PFSK-1 (cell line): ENCODE results near the gene RPRD1B.

Experiments used
- FOXP2 ChIP-seq: optimal IDR thresholded peaks from 2 replicates; pipeline ENCODE3; 2011; ENCODE audit warnings: borderline replicate concordance, control low read depth, inconsistent platforms; ENCODE audit not compliant: insufficient read depth; ENCODE audit errors: extremely low read length, extremely low read depth
- POLR2AphosphoS5 ChIP-seq: IDR thresholded peaks from 2 replicates; pipeline ENCODE4 v1.6.1; 2012; ENCODE audit warnings: low read depth, mild to moderate bottlenecking, control low read depth, low read length, moderate library complexity
- SIN3A ChIP-seq: IDR thresholded peaks from 2 replicates; pipeline ENCODE4 v1.6.1; 2012; ENCODE audit warnings: mild to moderate bottlenecking, low read length, moderate library complexity, borderline replicate concordance; ENCODE audit not compliant: insufficient read depth
- TAF1 ChIP-seq: IDR thresholded peaks from 2 replicates; pipeline ENCODE4 v1.6.1; 2012; ENCODE audit warnings: low read length, control low read depth, borderline replicate concordance; ENCODE audit not compliant: insufficient read depth
- TF ChIP-seq, protein P1 (sequence below), 2 experiments: IDR thresholded peaks; 2 replicates each; pipeline versions ENCODE4 v1.6.1 to v1.8.0; 2011 to 2012; ENCODE audit warnings: low read depth in 2 of 2, low read length in 2 of 2, control low read depth in 1 of 2, inconsistent platforms in 1 of 2, mild to moderate bottlenecking in 1 of 2, moderate library complexity in 1 of 2; ENCODE audit not compliant: insufficient read depth in 1 of 2

RPRD1B gene

DNA sequence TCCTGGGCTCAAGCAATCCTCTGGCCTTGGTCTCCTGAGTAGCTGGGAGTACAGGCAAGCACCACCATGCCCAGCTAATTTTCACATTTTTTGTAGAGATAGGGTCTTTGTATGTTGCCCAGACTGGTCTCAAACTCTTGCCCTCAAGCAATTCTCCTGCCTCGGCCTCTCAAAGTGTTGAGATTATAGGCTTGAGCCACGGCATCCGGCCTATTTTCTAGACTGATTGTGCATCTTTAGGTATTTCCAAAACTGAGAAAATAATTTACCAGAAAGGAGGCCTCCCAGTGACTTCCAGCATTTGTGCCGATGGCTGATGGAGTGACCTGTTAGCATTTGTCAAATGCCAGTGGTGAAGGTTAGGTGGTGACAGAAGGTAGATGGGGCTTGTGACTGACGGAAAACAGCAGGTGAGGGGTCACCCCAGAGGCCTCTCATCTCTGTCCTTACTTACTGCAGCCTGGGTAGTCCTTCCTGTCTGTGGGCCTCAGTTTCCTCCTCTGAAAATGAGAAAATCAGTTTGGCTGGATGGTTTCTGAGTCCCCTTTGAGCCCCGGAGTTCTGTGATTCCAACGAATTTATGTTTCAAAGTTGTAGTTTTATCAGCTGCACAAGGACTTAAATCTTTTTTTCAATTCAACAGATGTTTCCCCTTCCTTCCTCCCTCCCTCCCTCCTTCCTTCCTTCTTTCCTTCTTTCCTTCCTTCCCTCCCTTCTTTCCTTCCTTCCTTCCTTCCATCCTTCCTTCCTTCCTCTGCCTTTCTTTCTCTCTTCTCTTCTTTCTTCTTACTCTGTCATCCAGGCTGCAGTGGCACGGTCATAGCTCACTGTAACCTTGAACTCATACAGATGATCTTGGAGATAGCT, 78.1 kb downstream of the RPRD1B start:
- TF ChIP-seq POLR2AphosphoS5 (no peak), FOXP2 (no peak), SIN3A (no peak), TAF1 (no peak)
- TF ChIP-seq, protein P1, sequence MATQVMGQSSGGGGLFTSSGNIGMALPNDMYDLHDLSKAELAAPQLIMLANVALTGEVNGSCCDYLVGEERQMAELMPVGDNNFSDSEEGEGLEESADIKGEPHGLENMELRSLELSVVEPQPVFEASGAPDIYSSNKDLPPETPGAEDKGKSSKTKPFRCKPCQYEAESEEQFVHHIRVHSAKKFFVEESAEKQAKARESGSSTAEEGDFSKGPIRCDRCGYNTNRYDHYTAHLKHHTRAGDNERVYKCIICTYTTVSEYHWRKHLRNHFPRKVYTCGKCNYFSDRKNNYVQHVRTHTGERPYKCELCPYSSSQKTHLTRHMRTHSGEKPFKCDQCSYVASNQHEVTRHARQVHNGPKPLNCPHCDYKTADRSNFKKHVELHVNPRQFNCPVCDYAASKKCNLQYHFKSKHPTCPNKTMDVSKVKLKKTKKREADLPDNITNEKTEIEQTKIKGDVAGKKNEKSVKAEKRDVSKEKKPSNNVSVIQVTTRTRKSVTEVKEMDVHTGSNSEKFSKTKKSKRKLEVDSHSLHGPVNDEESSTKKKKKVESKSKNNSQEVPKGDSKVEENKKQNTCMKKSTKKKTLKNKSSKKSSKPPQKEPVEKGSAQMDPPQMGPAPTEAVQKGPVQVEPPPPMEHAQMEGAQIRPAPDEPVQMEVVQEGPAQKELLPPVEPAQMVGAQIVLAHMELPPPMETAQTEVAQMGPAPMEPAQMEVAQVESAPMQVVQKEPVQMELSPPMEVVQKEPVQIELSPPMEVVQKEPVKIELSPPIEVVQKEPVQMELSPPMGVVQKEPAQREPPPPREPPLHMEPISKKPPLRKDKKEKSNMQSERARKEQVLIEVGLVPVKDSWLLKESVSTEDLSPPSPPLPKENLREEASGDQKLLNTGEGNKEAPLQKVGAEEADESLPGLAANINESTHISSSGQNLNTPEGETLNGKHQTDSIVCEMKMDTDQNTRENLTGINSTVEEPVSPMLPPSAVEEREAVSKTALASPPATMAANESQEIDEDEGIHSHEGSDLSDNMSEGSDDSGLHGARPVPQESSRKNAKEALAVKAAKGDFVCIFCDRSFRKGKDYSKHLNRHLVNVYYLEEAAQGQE (IDR thresholded peaks at IDR 0.05; ENCODE audit: insufficient read depth in 1 of 2, low read depth in 2 of 2, low read length in 2 of 2), result no peak

DNA sequence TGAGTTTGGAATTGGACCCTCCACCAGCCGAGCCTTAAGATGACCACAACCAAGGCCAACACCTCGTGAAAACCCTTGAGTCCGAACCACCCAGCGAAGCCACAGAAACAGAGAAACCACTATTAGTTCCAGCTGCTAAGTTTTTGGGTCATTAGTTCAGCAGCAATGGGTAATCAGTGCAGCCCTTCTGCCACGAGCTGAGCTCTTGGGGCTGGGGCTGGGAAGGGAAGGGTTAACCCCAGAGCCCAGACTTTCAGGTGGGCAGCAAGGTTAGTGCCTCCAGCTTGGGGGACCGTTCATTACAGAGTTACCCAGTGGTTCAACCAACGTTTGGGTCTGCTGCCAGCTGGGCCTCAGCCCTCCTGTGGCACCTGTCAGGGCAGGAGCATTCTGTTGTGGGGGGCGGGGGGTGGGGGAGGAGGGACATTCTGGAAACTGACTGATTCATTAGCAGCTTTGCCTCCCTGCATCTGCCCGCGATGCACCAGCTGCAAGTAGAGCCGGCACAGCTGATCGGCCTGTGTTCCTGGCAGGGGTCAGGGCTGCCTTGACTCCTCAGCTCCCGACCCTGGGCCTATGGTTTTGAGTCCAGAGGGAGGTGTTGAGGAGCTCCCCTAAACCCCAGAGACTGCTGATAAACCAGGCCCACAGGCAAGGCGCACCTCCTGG, 78.8 kb downstream of the RPRD1B start:
- TF ChIP-seq POLR2AphosphoS5 (no peak), SIN3A (no peak), FOXP2 (no peak), TAF1 (no peak)

DNA sequence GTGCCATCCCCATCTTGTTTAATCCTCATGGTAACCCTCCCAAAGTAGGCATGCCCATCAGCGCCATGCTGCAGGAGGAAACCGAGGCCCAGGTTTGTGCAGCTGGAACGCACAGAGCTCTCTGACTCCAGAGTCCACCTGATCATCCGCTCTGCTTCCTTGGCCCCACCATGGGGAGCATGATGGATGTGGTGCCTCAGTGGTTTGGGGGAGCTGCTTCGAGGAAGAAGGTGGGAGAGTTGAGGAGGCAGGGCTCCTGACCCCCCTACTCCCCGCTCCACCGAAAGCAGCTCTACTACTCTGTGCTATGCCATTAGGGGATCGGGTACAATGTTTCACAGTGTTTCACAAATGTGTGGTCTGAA, 79.4 kb downstream of the RPRD1B start:
- no peak for TF ChIP-seq TAF1
- TF ChIP-seq, protein P1 (IDR thresholded peaks at IDR 0.05; ENCODE audit: insufficient read depth in 1 of 2, low read depth in 2 of 2, low read length in 2 of 2), result no peak
- no peak for TF ChIP-seq SIN3A
- TF ChIP-seq FOXP2, result no peak
- TF ChIP-seq POLR2AphosphoS5, result no peak

DNA sequence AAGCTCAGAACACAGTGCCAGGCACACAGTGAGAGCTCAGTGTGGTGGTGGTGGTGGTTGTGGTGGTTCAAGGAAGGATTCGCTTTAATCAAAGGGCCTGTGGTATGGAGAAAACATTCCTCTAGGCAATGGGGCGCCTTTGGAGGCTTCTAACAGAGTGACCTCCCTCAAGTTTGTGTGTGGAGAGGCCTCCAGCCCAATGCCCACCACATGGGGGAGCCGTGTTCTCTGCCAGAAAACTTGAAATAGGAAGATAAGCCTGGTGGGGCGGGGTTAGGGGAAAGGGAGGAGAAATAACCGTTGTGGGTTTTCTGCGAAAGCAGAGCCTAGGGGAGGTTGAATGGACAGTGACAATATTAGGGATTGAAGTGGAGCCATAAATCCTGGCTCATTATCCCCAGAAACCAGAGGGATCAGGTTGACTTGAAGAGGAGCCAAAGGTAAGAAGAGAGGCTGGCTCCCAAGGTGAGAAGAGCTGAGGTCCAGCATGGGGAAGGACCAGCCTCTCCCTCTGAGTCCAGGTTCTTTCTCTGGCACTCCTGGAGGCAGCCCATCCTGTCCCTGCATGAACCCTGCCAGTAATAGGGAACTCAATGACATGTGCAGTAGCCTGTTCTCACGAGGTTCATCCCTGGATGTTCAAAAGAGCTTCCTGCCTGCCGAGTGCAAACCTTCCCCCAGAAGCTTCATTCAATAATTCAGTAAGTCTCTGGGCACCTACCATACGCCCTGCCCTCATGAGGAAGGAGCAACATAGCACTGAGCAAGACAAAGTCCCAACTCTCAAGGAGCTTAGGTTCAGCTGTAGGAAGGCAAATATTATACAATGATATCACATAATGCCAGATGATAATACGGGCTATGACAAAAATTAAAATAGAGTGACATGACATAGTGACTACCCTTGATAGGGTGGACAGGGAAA, 80.1 kb downstream of the RPRD1B start:
- TF ChIP-seq POLR2AphosphoS5, result peak; percentile 56
- TF ChIP-seq, protein P1 (IDR thresholded peaks at IDR 0.05; ENCODE audit: insufficient read depth in 1 of 2, low read depth in 2 of 2, low read length in 2 of 2), result no peak

DNA sequence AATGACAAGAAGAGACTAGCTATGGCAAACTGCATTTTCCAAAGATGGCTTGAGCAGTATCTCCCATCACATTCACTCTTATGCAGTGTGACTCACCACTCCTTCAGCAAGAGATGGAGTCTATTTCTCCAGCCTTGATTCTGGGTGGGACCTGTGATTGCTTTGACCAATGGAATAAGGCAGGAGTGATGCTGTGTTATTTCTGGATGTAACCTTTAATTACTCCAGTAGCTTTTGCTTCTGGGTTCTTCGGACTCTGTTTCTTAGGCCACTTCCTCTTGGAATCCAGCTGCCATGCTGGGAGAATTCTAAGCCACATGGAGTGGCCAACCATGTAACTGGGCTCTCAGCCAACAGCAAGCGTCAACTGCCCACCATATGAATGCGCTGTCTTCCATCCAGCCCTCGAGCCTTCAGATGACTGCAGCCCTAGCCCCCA, 80.8 kb downstream of the RPRD1B start:
- TF ChIP-seq POLR2AphosphoS5 (peak; percentile 62), SIN3A (peak; percentile 22; the same call in 1 of the 2 replicates), TAF1 (no peak), FOXP2 (no peak)
- TF ChIP-seq, protein P1 (IDR thresholded peaks at IDR 0.05; ENCODE audit: insufficient read depth in 1 of 2, low read depth in 2 of 2, low read length in 2 of 2), result no peak
